Raji (cell line): ENCODE data around the gene TAB2.

Experiments used
- POLR2A ChIP-seq: IDR thresholded peaks from 2 replicates; pipeline ENCODE4 v1.6.1; 2011; ENCODE audit warnings: low read depth, low read length, control low read depth; ENCODE audit not compliant: insufficient read depth

TAB2 gene

GRCh38 chr6:149293244-149293643 is 24.3 kb upstream of the TAB2 start:
- no peak for TF ChIP-seq POLR2A

- TF ChIP-seq POLR2A = no peak
These were observed 16.9 kb upstream of the TAB2 start for GRCh38 chr6:149300563-149300962.

GRCh38 chr6:149302723-149303122 is 14.8 kb upstream of the TAB2 start:
- no peak for TF ChIP-seq POLR2A

- no peak for TF ChIP-seq POLR2A
These were observed 14.0 kb upstream of the TAB2 start for GRCh38 chr6:149303468-149303867.

GRCh38 chr6:149305372-149305771 is 12.1 kb upstream of the TAB2 start:
- no peak for TF ChIP-seq POLR2A

- TF ChIP-seq POLR2A = no peak
These were observed 10.5 kb upstream of the TAB2 start for GRCh38 chr6:149306967-149307366.

- no peak for TF ChIP-seq POLR2A
These were observed 6.2 kb upstream of the TAB2 start for GRCh38 chr6:149311293-149311692.

GRCh38 chr6:149311766-149312165 is 5.7 kb upstream of the TAB2 start:
- no peak for TF ChIP-seq POLR2A

GRCh38 chr6:149313070-149313469 is 4.4 kb upstream of the TAB2 start:
- TF ChIP-seq POLR2A = no peak

- no peak for TF ChIP-seq POLR2A
These were observed 3.7 kb upstream of the TAB2 start for GRCh38 chr6:149313861-149314260.

GRCh38 chr6:149314325-149314905 is 3.1 kb upstream of the TAB2 start:
- TF ChIP-seq POLR2A = no peak

- TF ChIP-seq POLR2A = no peak
These were observed 1.3 kb upstream of the TAB2 start for GRCh38 chr6:149316108-149316727.

GRCh38 chr6:149316740-149317643 is 520 bp upstream of the TAB2 start:
- TF ChIP-seq POLR2A = no peak; the same call in 1 of the 2 replicates

GRCh38 chr6:149318581-149319286 is 1.2 kb downstream of the TAB2 start:
- no peak for TF ChIP-seq POLR2A

- TF ChIP-seq POLR2A = no peak
These were observed 1.9 kb downstream of the TAB2 start for GRCh38 chr6:149319422-149319821.
